GM21576 (cell line): ENCODE measurements around the gene ZNRF1.
A peak's percentile ranks its signal among the peaks of the same experiment; 100 is the strongest.

Experiments used
- ATAC-seq: cut with Tn5 transposase; IDR thresholded peaks from one replicate; pipeline ENCODE4 v1.9.1; 2021; ENCODE audit warnings: mild to moderate bottlenecking, moderate library complexity; ENCODE audit not compliant: unreplicated experiment

The ZNRF1 gene

GRCh38 chr16:75095204-75095621 lies 96.4 kb downstream of the ZNRF1 start:
- ATAC-seq = no peak

DNA sequence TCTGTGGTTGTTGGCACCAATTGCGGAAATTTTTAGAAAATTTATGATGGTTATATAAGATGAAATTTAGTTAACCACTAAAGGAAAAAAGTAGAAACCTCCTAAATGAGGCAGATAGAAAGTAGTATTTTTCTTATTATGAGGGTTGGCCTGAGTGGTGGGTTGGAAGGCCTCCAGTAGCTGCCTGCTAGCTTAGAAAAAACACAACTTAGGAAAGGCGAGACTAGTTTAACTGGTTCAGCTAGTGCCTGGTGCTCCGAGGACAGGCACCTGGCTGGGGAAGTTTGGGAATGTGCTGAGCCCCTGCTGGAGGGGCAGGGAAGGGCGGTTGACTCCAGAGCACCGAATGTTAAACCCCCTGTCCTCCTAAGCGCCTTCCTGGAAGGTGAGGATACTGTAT lies 97.8 kb downstream of the ZNRF1 start:
- ATAC-seq = no peak

DNA sequence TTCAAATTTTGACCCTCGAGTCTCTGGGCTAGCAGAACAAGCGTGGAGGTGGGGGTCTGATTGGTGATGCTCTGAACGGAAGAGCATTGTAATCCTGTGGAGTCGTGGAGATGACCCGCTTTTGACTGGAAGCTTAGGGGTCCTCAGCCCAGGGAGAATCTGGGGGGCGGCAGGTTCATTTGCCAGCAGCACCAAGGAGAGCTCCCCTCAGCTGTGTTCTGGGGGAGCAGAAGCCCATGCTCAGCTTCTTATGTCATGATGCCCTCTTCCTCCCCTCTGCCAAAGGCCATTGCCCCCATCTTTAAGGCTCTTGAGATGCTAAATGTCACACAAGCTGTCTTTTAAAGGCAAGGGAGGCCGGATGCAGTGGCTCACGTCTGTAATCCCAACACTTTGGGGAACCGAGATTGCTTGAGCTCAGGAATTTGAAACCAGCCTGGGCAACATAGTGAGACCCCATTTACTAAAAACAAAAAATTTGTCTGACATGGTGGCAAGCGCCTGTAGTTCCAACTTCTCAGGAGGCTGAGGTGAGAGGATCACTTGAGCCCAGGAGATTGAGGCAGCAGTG lies 98.5 kb downstream of the ZNRF1 start:
- ATAC-seq = no peak

GRCh38 chr16:75097941-75098901 lies 99.4 kb downstream of the ZNRF1 start:
- peak; percentile 54 for ATAC-seq

GRCh38 chr16:75099075-75099667 lies 100.3 kb downstream of the ZNRF1 start:
- no peak for ATAC-seq

GRCh38 chr16:75099738-75100602 lies 101.1 kb downstream of the ZNRF1 start:
- peak; percentile 61 for ATAC-seq

DNA sequence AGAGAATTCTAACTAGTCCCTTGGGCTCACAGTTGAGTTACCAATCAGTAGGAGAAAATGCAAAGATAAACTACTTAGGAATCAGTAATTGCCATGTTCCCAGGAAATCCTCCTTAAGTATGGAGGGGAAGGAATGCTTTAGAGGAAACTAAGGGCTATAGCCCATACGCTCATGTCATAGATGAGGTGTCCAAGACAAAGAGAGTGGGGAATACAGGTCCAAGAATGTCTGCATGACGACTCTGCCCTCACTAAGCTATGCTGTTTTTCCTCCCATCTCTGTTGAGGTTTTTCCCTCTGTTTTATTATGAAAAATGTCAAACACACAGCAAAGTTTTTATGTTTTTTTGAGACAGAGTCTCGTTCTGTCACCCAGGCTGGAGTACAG lies 101.8 kb downstream of the ZNRF1 start:
- no peak for ATAC-seq

DNA sequence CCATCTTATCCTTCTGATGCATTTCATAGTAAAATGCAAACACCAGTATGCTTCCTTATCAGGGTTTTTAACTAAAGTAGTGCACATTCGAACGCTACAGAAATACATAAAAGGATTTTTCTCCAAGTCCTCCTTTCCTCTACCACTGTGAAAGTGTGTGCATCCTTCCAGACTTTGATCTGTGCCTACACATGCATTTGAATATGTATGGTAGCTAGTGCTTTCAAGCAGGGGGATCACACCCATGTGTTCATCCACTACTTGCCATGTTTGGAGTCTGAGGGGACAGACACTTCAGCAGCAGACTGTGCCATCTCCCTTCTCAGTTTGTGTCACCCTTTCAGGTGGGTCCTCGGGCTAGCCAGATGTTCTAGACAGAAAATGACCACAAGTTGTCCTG lies 102.8 kb downstream of the ZNRF1 start:
- ATAC-seq = no peak

- ATAC-seq = no peak
Measured at GRCh38 chr16:75102595-75102994, 103.8 kb downstream of the ZNRF1 start.

- ATAC-seq = no peak
Measured at GRCh38 chr16:75103994-75104393, 105.2 kb downstream of the ZNRF1 start.

- ATAC-seq = no peak
Measured at GRCh38 chr16:75104836-75105235, 106.0 kb downstream of the ZNRF1 start.

DNA sequence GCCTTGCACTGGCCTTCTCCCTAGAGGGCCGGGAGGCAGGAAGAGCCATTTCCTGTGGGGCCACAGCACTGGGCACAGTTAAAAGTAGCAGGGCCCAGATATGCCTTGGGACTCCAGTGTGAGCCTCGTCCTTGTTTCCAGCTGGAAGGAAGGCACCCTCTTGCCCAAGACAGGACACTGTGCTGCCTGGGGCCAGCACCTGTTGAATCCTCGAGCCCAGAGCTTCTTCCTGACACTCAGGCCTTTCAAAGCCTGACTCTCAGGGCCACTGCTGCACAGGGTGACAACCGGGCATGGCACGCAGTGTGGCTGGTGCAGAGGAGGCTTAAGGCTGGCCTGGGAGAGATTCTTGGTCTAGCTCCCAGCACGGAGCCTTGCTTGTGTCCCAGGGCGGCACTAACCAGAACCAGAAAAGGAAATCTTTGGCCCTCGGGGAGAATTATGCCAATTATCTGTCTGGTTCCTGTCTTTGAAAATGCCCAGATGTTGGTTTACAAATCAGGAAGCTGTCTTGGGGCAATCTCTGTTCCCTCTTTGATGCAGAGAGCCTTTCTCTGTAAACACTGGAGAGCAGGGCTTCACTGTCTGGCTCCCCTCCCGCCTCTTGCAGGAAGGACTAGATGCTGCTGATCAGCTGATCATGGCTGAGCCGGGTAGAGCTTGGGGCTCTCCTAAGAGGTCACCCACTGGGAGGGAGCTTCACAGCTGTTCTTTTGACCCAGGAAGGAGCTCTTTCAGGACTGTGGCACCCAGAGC lies 106.7 kb downstream of the ZNRF1 start:
- no peak for ATAC-seq

DNA sequence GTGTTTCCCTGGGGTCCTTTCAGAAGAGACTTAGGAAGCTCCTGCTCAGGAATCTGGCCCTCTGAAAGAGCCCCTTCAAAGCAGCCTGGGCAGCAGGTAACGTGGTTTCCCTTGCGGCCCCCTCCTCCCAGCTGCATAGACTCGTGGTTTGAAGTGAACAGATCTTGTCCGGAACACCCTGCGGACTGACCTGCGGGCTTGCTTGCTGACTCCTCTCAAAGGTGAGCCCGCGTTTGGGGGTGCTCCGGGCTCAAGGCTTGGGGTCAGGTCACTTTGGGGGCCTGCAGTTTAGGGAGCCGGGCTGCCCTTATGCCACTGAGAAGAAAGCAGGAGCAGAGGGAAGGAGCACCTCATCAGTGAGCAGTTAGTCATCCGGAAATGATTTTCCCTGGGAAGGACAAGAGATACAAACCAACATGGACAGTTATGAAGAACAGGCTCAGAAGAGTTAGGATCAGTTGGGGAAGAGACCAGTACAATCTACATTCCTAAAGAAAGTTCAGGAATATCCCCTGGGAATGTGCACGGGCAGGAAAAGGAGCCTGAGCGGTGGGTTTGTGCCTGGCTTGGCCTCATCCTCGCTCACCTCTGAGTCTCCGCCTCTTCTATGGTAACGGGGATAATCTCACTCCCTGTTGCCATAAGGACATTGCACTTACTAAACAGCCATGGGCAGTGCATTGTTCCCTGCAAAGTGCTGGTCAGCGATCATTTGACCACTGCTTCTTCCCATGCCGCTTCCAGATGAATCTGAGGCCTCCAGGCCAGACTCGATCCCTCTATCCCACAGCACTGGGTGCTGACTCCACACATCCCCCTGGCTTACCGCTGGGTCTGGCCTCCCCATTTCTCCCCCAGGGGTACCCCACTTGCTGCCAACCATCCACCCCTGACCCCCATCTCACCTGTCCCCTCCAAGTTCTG lies 107.8 kb downstream of the ZNRF1 start:
- ATAC-seq = no peak

GRCh38 chr16:75107505-75107904 lies 108.7 kb downstream of the ZNRF1 start:
- ATAC-seq = no peak

DNA sequence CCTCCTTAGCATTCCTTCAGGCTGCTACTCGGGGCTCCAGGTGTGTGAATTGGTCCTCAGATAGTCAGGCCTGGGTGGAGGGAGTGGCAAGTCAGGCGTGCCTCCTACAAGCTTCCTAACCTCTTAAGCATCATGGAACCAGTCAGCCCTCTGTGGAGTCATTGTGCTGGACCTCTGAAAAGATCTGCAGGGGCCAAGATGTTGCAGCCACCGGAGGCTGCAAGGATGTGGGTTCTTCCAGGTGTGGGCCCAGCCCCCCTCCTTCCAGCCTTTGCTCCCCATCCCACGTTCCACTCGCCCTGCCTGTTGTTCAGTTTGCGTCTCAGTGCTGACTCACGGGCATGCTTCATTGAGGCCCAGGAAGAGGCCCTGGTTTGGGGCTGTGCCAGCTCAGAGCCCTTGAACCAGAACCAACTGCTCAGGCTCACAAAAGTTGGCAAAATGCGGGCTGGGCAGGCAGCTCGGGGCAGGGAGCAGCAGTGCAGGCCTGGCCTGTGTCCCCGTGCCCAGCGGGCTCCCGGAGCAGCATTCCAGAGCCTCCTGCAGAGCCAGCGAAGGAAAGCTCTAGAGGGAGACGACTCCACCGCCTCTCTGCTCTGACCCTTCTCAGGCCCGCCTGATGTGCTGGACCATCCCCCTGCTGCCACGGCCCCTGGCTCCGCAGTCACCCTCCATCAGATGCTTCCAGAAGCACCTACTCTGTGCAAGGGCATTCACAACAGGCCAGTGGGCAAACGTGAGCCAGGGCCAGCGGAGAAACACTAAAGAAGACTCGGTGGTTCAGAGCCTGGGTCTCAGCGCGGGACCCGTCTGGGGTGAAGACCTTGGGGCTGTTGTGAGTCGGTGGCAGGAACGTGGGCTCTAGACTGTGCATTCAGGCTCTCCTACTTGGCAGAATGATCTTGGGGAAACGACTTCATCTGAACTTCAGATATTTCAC lies 110.2 kb downstream of the ZNRF1 start:
- ATAC-seq = no peak

GRCh38 chr16:75109732-75110243 lies 111.0 kb downstream of the ZNRF1 start:
- ATAC-seq = no peak

GRCh38 chr16:75110637-75111513 lies 112.1 kb downstream of the ZNRF1 start:
- peak; percentile 78 for ATAC-seq
